ENCODE measurements around the gene NCAM1. TPM values are rescaled to one million over a fixed set of nuclear protein-coding genes. Genes with fewer than 3 reads are reported as not detected.

The NCAM1 gene
- total and polyA plus RNA-seq, 2 of the 13 experiments (the other 11 are each of a cell fraction or from before 2014, with no cell fraction given) = 0.05 TPM; not detected in 1

GRCh38 chr11:113119074-113119473 lies 157.9 kb downstream of the NCAM1 start (continued):
- TF ChIP-seq ZNF512B (CRISPR knock-in tag; IDR thresholded peaks at IDR 0.05; ENCODE audit: borderline replicate concordance) (no peak), MLXIP (CRISPR knock-in tag; IDR thresholded peaks at IDR 0.05; ENCODE audit: borderline replicate concordance) (no peak), ARID5B (CRISPR knock-in tag; IDR thresholded peaks at IDR 0.05) (no peak), BRD4 (CRISPR knock-in tag; IDR thresholded peaks at IDR 0.05) (no peak)
